Measurements from ENCODE around the gene ITGAD.
"Not testable (repeated sequence)": the region's sequence is repeated elsewhere in the genome, so short reads cannot be mapped to it uniquely, and the experiment has no call there.

Gene ITGAD

GRCh38 chr16:31429796-31430195, 36.7 kb downstream of the ITGAD start:
- Mint-ChIP-seq H3K36me3 (no peaks in the 10 kb centered on the region), H3K4me3 (no peak overlapping the region), H3K27ac (no peak overlapping the region), H3K9me3 (no peaks in the 10 kb centered on the region), H3K27me3 (no peaks in the 10 kb centered on the region), H3K4me1 (no peaks in the 10 kb centered on the region)

DNA sequence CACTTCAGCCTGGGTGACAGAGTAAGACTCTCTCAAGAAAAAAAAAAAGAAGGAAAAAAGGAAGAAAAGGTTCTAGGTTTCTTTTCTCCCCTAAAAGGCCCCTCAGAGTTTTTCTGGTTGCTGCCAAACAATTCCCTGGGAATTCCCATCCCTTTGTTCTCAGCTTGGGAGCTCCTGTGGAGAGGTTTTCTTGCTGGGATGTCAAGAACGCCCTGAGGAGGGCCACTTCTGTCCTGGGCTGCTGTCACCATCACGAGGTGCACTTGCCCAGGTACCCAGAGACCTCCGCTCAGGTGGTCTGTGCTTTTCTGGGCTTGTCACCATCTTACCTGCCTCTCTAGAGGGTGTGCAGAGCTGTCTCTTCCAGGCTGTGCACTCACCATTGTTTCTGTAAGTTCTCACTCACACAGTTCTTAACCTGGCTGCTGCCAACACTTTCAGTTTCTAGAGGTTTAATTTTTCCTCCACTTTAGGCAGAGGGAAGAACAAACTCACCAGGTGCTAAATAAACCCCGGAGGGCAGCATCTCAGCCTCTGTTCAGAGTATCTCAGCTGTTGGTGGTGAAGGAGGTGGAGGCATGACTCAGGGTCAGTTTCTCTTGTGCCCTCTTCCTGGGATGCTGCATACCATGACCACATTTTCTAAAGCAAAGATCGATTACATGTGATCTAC, 37.4 kb downstream of the ITGAD start:
- Mint-ChIP-seq H3K4me3 (no peak overlapping the region), H3K27ac (no peak overlapping the region), H3K9me3 (no peaks in the 10 kb centered on the region), H3K36me3 (no peaks in the 10 kb centered on the region), H3K4me1 (no peaks in the 10 kb centered on the region), H3K27me3 (no peaks in the 10 kb centered on the region)

- H3K27me3 Mint-ChIP-seq: no peaks in the 10 kb centered on the region
- H3K4me1 Mint-ChIP-seq: no peaks in the 10 kb centered on the region
- no peaks in the 10 kb centered on the region for H3K9me3 Mint-ChIP-seq
- H3K4me3 Mint-ChIP-seq: no peak overlapping the region
- H3K27ac Mint-ChIP-seq: no peak overlapping the region
- H3K36me3 Mint-ChIP-seq: no peaks in the 10 kb centered on the region
These were observed 42.4 kb downstream of the ITGAD start for GRCh38 chr16:31435341-31436220.

DNA sequence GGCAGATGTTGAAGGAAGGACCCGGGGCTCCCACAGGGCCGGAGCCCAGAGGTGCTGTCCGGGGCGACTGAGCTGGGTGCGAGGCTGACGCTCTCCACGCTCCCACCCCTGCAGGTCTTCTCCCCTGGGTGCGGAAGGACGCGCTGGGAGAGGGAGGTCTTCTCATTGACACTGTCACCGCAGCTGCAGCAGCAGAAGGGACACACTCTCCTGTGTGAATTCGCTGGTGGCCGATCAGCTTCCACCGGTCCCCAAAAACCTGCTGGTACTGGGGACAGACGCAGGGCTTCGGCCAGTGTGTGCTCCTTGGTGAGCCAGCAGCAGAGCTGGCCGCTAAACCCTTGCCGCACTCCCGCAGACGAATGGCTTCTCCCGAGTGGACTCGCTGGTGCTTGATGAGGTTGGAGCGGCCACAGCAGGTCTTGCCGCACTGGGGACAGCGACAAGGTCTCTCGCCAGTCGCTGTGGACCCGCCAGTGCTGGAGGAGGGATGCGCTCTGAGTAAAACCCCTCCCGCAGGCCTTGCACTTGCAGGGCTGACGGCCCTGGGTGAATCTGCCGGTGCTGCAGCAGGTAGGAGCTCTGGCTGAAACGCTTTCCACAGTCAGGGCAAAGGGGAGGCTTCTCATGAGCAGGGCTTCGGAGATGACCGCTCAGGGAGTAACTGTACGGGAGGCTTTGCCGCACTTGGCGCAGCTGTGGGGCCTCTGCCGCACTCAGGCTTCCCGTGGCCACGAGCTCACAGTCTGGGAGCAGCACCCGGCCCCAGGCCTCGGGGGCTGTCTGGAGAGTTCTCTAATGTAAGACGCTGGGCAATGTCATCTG, 43.3 kb downstream of the ITGAD start:
- Mint-ChIP-seq H3K36me3 (no peaks in the 10 kb centered on the region), H3K9me3 (no peaks in the 10 kb centered on the region), H3K27ac (no peak overlapping the region), H3K4me3 (no peak overlapping the region), H3K4me1 (no peaks in the 10 kb centered on the region), H3K27me3 (no peaks in the 10 kb centered on the region)

- no peaks in the 10 kb centered on the region for H3K9me3 Mint-ChIP-seq
- H3K4me1 Mint-ChIP-seq: peaks cover 10% of the 10 kb centered on the region
- no peak overlapping the region for H3K27ac Mint-ChIP-seq
- no peak overlapping the region for H3K4me3 Mint-ChIP-seq
- no peaks in the 10 kb centered on the region for H3K36me3 Mint-ChIP-seq
- no peaks in the 10 kb centered on the region for H3K27me3 Mint-ChIP-seq
These were observed 45.3 kb downstream of the ITGAD start for GRCh38 chr16:31438414-31438813.

DNA sequence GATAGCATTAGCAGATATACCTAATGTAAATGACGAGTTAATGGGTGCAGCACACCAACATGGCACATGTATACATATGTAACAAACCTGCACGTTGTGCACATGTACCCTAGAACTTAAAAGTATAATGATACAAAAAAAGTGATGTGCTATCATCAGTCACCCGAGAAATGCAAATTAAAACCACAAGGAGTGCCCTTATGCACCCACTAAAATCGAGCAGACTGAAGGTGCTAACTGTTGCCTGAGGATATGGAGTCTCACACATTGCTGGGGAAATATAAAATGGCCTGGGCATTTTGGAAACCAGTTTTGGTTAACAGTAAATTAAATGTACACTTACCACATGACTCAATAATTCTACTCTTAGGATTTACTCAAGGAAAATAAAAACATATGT, 45.9 kb downstream of the ITGAD start:
- not testable (repeated sequence) for H3K4me1 Mint-ChIP-seq, H3K9me3 Mint-ChIP-seq, H3K27ac Mint-ChIP-seq, H3K27me3 Mint-ChIP-seq, H3K4me3 Mint-ChIP-seq, H3K36me3 Mint-ChIP-seq

GRCh38 chr16:31439519-31439918, 46.4 kb downstream of the ITGAD start:
- Mint-ChIP-seq H3K36me3 (no peaks in the 10 kb centered on the region), H3K27ac (no peak overlapping the region), H3K9me3 (no peaks in the 10 kb centered on the region), H3K4me1 (peaks cover 10% of the 10 kb centered on the region), H3K4me3 (no peak overlapping the region), H3K27me3 (no peaks in the 10 kb centered on the region)

- Mint-ChIP-seq H3K9me3 (no peaks in the 10 kb centered on the region), H3K27ac (no peak overlapping the region), H3K4me3 (no peak overlapping the region), H3K36me3 (no peaks in the 10 kb centered on the region), H3K4me1 (peaks cover 10% of the 10 kb centered on the region), H3K27me3 (no peaks in the 10 kb centered on the region)
These were observed 47.5 kb downstream of the ITGAD start for GRCh38 chr16:31440516-31441184.

DNA sequence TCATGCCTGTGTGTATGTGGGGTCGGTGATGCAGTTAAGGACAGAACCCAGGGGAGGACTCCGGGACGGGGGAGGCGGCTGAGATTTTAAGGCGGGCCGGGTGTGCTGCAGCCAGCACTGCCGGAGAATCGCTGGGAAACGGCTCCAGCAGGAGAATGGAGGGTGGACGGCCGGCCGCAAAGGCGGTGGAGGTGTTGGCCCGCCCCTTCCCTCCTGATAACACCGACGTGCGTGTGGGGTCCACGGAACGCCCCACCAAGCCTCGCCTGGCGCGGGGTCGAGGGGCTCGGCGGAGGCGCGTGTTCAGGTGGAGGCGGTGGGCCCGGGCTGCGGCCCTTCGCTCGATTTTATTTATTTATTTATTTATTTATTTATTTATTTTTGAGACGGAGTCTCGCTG, 48.8 kb downstream of the ITGAD start:
- Mint-ChIP-seq H3K36me3 (no peaks in the 10 kb centered on the region), H3K9me3 (no peaks in the 10 kb centered on the region), H3K4me1 (peaks cover 10% of the 10 kb centered on the region), H3K27ac (peak overlapping the region; percentile 83), H3K27me3 (no peaks in the 10 kb centered on the region), H3K4me3 (peak overlapping the region; percentile 81)

GRCh38 chr16:31445931-31446330, 52.8 kb downstream of the ITGAD start:
- H3K9me3 Mint-ChIP-seq, H3K4me3 Mint-ChIP-seq, H3K27me3 Mint-ChIP-seq, H3K36me3 Mint-ChIP-seq, H3K27ac Mint-ChIP-seq: not testable (repeated sequence)
- H3K4me1 Mint-ChIP-seq: peaks cover 12% of the 10 kb centered on the region

GRCh38 chr16:31451201-31451600, 58.1 kb downstream of the ITGAD start:
- Mint-ChIP-seq H3K4me1 (peaks cover 29% of the 10 kb centered on the region), H3K27me3 (no peaks in the 10 kb centered on the region), H3K27ac (no peak overlapping the region), H3K4me3 (no peak overlapping the region), H3K36me3 (no peaks in the 10 kb centered on the region), H3K9me3 (no peaks in the 10 kb centered on the region)

- Mint-ChIP-seq H3K27ac (peak overlapping the region; percentile 55), H3K4me3 (no peak overlapping the region), H3K9me3 (no peaks in the 10 kb centered on the region), H3K4me1 (peaks cover 32% of the 10 kb centered on the region), H3K27me3 (no peaks in the 10 kb centered on the region), H3K36me3 (no peaks in the 10 kb centered on the region)
These were observed 58.7 kb downstream of the ITGAD start for GRCh38 chr16:31451681-31452351.

GRCh38 chr16:31452631-31453106, 59.5 kb downstream of the ITGAD start:
- H3K36me3 Mint-ChIP-seq: no peaks in the 10 kb centered on the region
- peaks cover 36% of the 10 kb centered on the region for H3K4me1 Mint-ChIP-seq
- no peaks in the 10 kb centered on the region for H3K27me3 Mint-ChIP-seq
- H3K27ac Mint-ChIP-seq: no peak overlapping the region
- H3K9me3 Mint-ChIP-seq: no peaks in the 10 kb centered on the region
- no peak overlapping the region for H3K4me3 Mint-ChIP-seq

DNA sequence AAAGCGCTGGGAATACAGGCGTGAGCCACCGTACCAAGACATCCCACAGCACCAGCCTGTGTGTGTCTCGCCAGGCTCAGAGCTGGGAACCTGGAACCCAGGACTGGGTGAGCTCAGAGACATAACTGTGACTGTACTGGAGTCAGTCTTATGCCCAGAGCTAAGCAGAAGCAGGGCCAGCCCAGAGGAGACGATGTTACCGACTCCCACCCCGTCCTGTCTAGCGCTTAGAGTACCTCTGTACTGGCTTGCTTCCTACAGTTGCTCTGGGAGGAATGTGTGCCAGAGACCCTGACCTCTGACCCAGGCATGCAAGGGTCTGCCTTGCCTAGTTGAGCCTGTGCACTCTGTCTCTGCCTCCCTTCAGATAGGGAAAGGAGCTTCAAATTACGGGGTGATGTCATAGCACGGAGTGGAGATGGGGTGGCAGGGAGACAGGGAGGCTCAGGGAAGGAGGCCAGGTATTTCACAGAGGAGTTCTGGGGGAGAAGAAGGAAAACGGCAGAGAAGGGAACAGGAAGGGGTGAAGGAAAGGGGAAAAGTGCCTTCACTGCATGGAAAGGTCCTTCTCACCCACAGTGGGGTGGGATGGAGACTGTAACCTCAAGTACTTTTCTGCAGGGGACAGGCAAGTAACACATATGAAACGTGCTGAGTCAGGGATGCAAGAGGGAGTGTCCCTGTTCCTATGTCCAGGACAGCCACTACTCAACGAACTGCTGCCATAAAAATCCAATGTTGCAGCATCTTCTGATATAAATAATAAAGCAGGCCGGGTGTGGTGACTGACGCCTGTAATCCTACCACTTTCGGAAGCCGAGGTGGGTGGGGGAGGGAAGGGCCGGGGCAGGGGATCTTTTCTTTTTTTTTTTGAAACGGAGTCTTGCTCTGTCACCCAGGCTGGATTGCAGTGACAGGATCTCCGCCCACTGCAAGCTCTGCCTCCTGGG, 60.4 kb downstream of the ITGAD start:
- Mint-ChIP-seq H3K9me3 (no peaks in the 10 kb centered on the region), H3K27me3 (no peaks in the 10 kb centered on the region), H3K27ac (peak overlapping the region; percentile 70), H3K36me3 (peaks cover 3% of the 10 kb centered on the region), H3K4me1 (peaks cover 42% of the 10 kb centered on the region), H3K4me3 (no peak overlapping the region)

Measured in activated naive CD4-positive, alpha-beta T cell treated with anti-CD3 and anti-CD28 coated beads, Interleukin-2, amount 50 U/mL, for 24 hours (primary cell).